ENCODE data around the gene PROM1. TPM values are rescaled to one million over a fixed set of nuclear protein-coding genes. Genes with fewer than 3 reads are reported as not detected.

Gene PROM1
- total and polyA plus RNA-seq, 4 donors: 1.2 to 5.2 (median 3.7) TPM

DNA sequence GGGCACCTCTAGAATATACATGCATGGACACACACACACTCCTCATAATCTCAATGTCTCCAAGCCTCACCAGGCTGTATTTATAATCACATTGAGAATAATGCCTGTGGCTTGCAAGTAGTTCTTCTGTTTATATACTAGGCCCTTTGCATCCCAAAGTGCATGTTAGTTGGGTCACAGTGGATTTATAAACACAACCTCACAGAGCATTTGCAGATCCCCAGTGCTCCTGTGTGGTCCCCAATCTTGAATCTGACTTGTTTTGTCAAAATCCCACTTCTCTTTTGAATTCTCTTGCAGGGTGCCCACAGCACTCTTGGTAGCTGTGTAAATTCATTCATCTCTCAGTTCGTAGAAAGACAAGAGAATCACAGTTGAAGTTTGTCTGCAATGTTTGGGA, 49.6 kb upstream of the PROM1 start:
- H3K9me3 ChIP-seq (ENCODE audit: control insufficient read depth in 4 of 4, low read length in 3 of 4): peaks cover 0 to 2% (median under 1%) of the 10 kb centered on the region in 4 donors
- no peak overlapping the region for H3K9ac ChIP-seq (ENCODE audit: low read depth in 1 of 2, low read length in 2 of 2)
- DNase-seq (ENCODE audit: low spot score): no peak
- H3K36me3 ChIP-seq (ENCODE audit: control insufficient read depth in 4 of 4, insufficient read depth in 3 of 4, low read depth in 1 of 4, low read length in 3 of 4): peaks cover 0 to 1% (median 0%) of the 10 kb centered on the region in 4 donors
- WGBS: 87% methylated on average over 1 of the region's 1 CpG
- TF ChIP-seq SP1 (IDR thresholded peaks at IDR 0.05) (no peak), YY1 (IDR thresholded peaks at IDR 0.05) (no peak), FOXA1 (IDR thresholded peaks at IDR 0.05) (no peak), RAD21 (IDR thresholded peaks at IDR 0.05) (no peak), HNF4A (conservative IDR thresholded peaks at IDR 0.05) (no peak), NR2F2 (IDR thresholded peaks at IDR 0.05) (no peak), JUND (IDR thresholded peaks at IDR 0.05) (no peak), GABPA (IDR thresholded peaks at IDR 0.05 in 1 of 2, conservative IDR thresholded peaks at IDR 0.05 in 1 of 2) (no peak), EGR1 (IDR thresholded peaks at IDR 0.05; ENCODE audit: low read depth in 2 of 2) (no peak)
- TF ChIP-seq, protein P1, sequence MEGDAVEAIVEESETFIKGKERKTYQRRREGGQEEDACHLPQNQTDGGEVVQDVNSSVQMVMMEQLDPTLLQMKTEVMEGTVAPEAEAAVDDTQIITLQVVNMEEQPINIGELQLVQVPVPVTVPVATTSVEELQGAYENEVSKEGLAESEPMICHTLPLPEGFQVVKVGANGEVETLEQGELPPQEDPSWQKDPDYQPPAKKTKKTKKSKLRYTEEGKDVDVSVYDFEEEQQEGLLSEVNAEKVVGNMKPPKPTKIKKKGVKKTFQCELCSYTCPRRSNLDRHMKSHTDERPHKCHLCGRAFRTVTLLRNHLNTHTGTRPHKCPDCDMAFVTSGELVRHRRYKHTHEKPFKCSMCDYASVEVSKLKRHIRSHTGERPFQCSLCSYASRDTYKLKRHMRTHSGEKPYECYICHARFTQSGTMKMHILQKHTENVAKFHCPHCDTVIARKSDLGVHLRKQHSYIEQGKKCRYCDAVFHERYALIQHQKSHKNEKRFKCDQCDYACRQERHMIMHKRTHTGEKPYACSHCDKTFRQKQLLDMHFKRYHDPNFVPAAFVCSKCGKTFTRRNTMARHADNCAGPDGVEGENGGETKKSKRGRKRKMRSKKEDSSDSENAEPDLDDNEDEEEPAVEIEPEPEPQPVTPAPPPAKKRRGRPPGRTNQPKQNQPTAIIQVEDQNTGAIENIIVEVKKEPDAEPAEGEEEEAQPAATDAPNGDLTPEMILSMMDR (IDR thresholded peaks at IDR 0.05; ENCODE audit: low read depth, low read length, missing input control): no peak
- TF ChIP-seq, protein P2, sequence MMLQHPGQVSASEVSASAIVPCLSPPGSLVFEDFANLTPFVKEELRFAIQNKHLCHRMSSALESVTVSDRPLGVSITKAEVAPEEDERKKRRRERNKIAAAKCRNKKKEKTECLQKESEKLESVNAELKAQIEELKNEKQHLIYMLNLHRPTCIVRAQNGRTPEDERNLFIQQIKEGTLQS (IDR thresholded peaks at IDR 0.05): no peak
- TF ChIP-seq, protein P3, sequence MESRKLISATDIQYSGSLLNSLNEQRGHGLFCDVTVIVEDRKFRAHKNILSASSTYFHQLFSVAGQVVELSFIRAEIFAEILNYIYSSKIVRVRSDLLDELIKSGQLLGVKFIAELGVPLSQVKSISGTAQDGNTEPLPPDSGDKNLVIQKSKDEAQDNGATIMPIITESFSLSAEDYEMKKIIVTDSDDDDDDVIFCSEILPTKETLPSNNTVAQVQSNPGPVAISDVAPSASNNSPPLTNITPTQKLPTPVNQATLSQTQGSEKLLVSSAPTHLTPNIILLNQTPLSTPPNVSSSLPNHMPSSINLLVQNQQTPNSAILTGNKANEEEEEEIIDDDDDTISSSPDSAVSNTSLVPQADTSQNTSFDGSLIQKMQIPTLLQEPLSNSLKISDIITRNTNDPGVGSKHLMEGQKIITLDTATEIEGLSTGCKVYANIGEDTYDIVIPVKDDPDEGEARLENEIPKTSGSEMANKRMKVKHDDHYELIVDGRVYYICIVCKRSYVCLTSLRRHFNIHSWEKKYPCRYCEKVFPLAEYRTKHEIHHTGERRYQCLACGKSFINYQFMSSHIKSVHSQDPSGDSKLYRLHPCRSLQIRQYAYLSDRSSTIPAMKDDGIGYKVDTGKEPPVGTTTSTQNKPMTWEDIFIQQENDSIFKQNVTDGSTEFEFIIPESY (IDR thresholded peaks at IDR 0.05): no peak
- TF ChIP-seq, protein P4, sequence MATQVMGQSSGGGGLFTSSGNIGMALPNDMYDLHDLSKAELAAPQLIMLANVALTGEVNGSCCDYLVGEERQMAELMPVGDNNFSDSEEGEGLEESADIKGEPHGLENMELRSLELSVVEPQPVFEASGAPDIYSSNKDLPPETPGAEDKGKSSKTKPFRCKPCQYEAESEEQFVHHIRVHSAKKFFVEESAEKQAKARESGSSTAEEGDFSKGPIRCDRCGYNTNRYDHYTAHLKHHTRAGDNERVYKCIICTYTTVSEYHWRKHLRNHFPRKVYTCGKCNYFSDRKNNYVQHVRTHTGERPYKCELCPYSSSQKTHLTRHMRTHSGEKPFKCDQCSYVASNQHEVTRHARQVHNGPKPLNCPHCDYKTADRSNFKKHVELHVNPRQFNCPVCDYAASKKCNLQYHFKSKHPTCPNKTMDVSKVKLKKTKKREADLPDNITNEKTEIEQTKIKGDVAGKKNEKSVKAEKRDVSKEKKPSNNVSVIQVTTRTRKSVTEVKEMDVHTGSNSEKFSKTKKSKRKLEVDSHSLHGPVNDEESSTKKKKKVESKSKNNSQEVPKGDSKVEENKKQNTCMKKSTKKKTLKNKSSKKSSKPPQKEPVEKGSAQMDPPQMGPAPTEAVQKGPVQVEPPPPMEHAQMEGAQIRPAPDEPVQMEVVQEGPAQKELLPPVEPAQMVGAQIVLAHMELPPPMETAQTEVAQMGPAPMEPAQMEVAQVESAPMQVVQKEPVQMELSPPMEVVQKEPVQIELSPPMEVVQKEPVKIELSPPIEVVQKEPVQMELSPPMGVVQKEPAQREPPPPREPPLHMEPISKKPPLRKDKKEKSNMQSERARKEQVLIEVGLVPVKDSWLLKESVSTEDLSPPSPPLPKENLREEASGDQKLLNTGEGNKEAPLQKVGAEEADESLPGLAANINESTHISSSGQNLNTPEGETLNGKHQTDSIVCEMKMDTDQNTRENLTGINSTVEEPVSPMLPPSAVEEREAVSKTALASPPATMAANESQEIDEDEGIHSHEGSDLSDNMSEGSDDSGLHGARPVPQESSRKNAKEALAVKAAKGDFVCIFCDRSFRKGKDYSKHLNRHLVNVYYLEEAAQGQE (IDR thresholded peaks at IDR 0.05): no peak
- H3K4me1 ChIP-seq (ENCODE audit: control insufficient read depth in 4 of 4, insufficient read depth in 4 of 4, low read length in 3 of 4): peaks cover 0 to 5% (median 0%) of the 10 kb centered on the region in 4 donors
- no peaks in the 10 kb centered on the region for H3K27me3 ChIP-seq (ENCODE audit: control insufficient read depth in 4 of 4, insufficient read depth in 4 of 4, low read length in 3 of 4)
- H3K4me3 ChIP-seq (ENCODE audit: low read depth in 1 of 3, low read length in 3 of 3): no peak overlapping the region
- no peak overlapping the region for H3K27ac ChIP-seq (ENCODE audit: low read depth in 1 of 2, low read length in 2 of 2)

DNA sequence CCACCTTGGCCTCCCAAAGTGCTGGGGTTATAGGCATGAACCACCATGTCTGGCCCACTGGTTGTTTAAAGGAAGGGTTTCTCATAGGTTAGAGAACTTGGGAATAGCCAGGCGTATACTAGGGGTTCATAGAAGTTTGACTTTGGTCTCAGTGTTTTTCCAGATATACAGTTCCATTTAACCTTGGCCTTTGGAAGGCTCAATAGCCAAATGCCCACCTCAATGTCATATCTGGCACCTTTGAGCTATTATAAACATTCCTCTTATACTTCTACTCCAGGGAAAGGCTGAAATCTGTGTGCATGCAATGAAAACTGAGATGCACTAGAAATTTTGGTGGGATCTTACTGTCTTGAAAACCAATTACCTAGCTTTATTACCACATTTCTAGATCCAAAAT, 47.5 kb upstream of the PROM1 start:
- H3K4me1 ChIP-seq (ENCODE audit: control insufficient read depth in 4 of 4, insufficient read depth in 4 of 4, low read length in 3 of 4): peaks cover 0 to 5% (median 0%) of the 10 kb centered on the region in 4 donors
- no peak for DNase-seq (ENCODE audit: low spot score)
- H3K9ac ChIP-seq (ENCODE audit: low read depth in 1 of 2, low read length in 2 of 2): no peak overlapping the region
- H3K27me3 ChIP-seq (ENCODE audit: control insufficient read depth in 4 of 4, insufficient read depth in 4 of 4, low read length in 3 of 4): no peaks in the 10 kb centered on the region
- H3K4me3 ChIP-seq (ENCODE audit: low read depth in 1 of 3, low read length in 3 of 3): no peak overlapping the region
- WGBS: 100% methylated on average over 1 of the region's 1 CpG
- peaks cover 0 to 2% (median under 1%) of the 10 kb centered on the region in 4 donors for H3K9me3 ChIP-seq (ENCODE audit: control insufficient read depth in 4 of 4, low read length in 3 of 4)
- no peak overlapping the region for H3K27ac ChIP-seq (ENCODE audit: low read depth in 1 of 2, low read length in 2 of 2)
- H3K36me3 ChIP-seq (ENCODE audit: control insufficient read depth in 4 of 4, insufficient read depth in 3 of 4, low read depth in 1 of 4, low read length in 3 of 4): peaks cover 0 to under 1% (median 0%) of the 10 kb centered on the region in 4 donors
- TF ChIP-seq, protein P3 (IDR thresholded peaks at IDR 0.05): no peak
- TF ChIP-seq, protein P5, sequence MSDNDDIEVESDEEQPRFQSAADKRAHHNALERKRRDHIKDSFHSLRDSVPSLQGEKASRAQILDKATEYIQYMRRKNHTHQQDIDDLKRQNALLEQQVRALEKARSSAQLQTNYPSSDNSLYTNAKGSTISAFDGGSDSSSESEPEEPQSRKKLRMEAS (IDR thresholded peaks at IDR 0.05): no peak
- TF ChIP-seq, protein P4 (IDR thresholded peaks at IDR 0.05): no peak
- TF ChIP-seq GABPA (IDR thresholded peaks at IDR 0.05 in 1 of 2, conservative IDR thresholded peaks at IDR 0.05 in 1 of 2) (no peak), NR2F2 (IDR thresholded peaks at IDR 0.05) (no peak), EGR1 (IDR thresholded peaks at IDR 0.05; ENCODE audit: low read depth in 2 of 2) (no peak), JUND (IDR thresholded peaks at IDR 0.05) (no peak), SP1 (IDR thresholded peaks at IDR 0.05) (no peak), FOXA2 (IDR thresholded peaks at IDR 0.05) (no peak), FOXA1 (IDR thresholded peaks at IDR 0.05) (no peak), YY1 (IDR thresholded peaks at IDR 0.05) (no peak)
